WTC11 (cell line): ENCODE measurements around the gene ITFG1. TPM values are rescaled to one million over a fixed set of nuclear protein-coding genes. Genes with fewer than 3 reads are reported as not detected.

Source experiments
- ATAC-seq: fragments of 200-7000 bp; cut with Tn5 transposase; 2 replicates; pipeline ENCODE4 v1.10.0; 2021; ENCODE audit warnings: mild to moderate bottlenecking, moderate library complexity
- CTCF ChIA-PET: fragments of 300-600 bp; sonication (Branson Sonifier 250); formaldehyde crosslinking; loops from one replicate; lab custom pipeline; 2021; ENCODE audit warnings: antibody characterized with exemption; lab: Charles Lee
- POLR2A ChIA-PET: fragments of 350-600 bp; sonication (Branson Sonifier 250); formaldehyde crosslinking; loops from one replicate; lab custom pipeline; 2021; ENCODE audit warnings: antibody characterized with exemption; lab: Charles Lee
- DNase-seq: peaks from one replicate; pipeline ENCODE4 v3.0.0; 2021; ENCODE audit warnings: low spot score
- H3K27ac Mint-ChIP-seq: 2 replicates; pipeline ENCODE4 v1.8.0; 2021; ENCODE audit warnings: mixed read lengths
- H3K27me3 Mint-ChIP-seq: 2 replicates; pipeline ENCODE4 v1.8.0; 2021; ENCODE audit warnings: low read depth, mild to moderate bottlenecking, moderate library complexity, mixed read lengths
- H3K36me3 Mint-ChIP-seq: 2 replicates; pipeline ENCODE4 v1.8.0; 2021; ENCODE audit warnings: mixed read lengths
- H3K4me1 Mint-ChIP-seq: 2 replicates; pipeline ENCODE4 v1.8.0; 2022; ENCODE audit warnings: mixed read lengths
- H3K4me3 Mint-ChIP-seq: 2 replicates; pipeline ENCODE4 v1.8.0; 2021; ENCODE audit warnings: mild to moderate bottlenecking, moderate library complexity, mixed read lengths
- H3K9me3 Mint-ChIP-seq: 2 replicates; pipeline ENCODE4 v1.8.0; 2021; ENCODE audit warnings: mixed read lengths
- ARID4B ChIP-seq: sonication (generic); formaldehyde crosslinking; IDR thresholded peaks from 2 replicates; pipeline ENCODE4 v1.8.0; 2023; ENCODE audit warnings: missing genetic modification reagents, mild to moderate bottlenecking, borderline replicate concordance
- E2F5 ChIP-seq: sonication (generic); formaldehyde crosslinking; IDR thresholded peaks from 2 replicates; pipeline ENCODE4 v1.8.1; 2022; ENCODE audit warnings: mild to moderate bottlenecking, moderate library complexity, missing genetic modification reagents
- ERG ChIP-seq: fragments of 250-450 bp; sonication (Bioruptor Pico); IDR thresholded peaks from 2 replicates; pipeline ENCODE4 v1.8.0; 2021; ENCODE audit warnings: mild to moderate bottlenecking
- ESRRA ChIP-seq: sonication (generic); formaldehyde crosslinking; IDR thresholded peaks from 2 replicates; pipeline ENCODE4 v1.8.1; 2022; ENCODE audit warnings: mild to moderate bottlenecking, missing genetic modification reagents, borderline replicate concordance
- FOXK1 ChIP-seq: sonication (generic); formaldehyde crosslinking; IDR thresholded peaks from 2 replicates; pipeline ENCODE4 v1.8.0; 2022; ENCODE audit warnings: mild to moderate bottlenecking, moderate library complexity, missing genetic modification reagents
- KAT7 ChIP-seq: sonication (generic); formaldehyde crosslinking; IDR thresholded peaks from 2 replicates; pipeline ENCODE4 v1.8.1; 2023; ENCODE audit warnings: missing genetic modification reagents, mild to moderate bottlenecking, borderline replicate concordance
- NR2C2 ChIP-seq: sonication (generic); formaldehyde crosslinking; IDR thresholded peaks from 2 replicates; pipeline ENCODE4 v1.8.0; 2022; ENCODE audit warnings: mild to moderate bottlenecking, missing genetic modification reagents
- TCF7 ChIP-seq: sonication (generic); formaldehyde crosslinking; IDR thresholded peaks from 2 replicates; pipeline ENCODE4 v1.8.0; 2022; ENCODE audit warnings: mild to moderate bottlenecking, low read depth, missing genetic modification reagents, moderate library complexity
- USF2 ChIP-seq: sonication (generic); formaldehyde crosslinking; IDR thresholded peaks from 2 replicates; pipeline ENCODE4 v1.8.1; 2023; ENCODE audit warnings: mild to moderate bottlenecking, missing genetic modification reagents, moderate library complexity
- ZNF396 ChIP-seq: fragments of 250-450 bp; sonication (Bioruptor Pico); IDR thresholded peaks from 2 replicates; pipeline ENCODE4 v1.8.0; 2021; ENCODE audit warnings: mild to moderate bottlenecking, moderate library complexity, borderline replicate concordance
- total RNA-seq: library from RNA; stranded (reverse); gene quantifications from 3 replicates; pipeline ENCODE4 v1.2.3, GENCODE V29; 2021
- TF ChIP-seq, protein P1 (sequence below): fragments of 250-450 bp; sonication (Bioruptor Pico); IDR thresholded peaks from 2 replicates; pipeline ENCODE4 v1.9.0; 2021; ENCODE audit warnings: mild to moderate bottlenecking
- TF ChIP-seq, protein P2 (sequence below): sonication (generic); formaldehyde crosslinking; IDR thresholded peaks from 2 replicates; pipeline ENCODE4 v1.8.0; 2023; ENCODE audit warnings: missing genetic modification reagents
- TF ChIP-seq, protein P3 (sequence below): fragments of 250-450 bp; sonication (Bioruptor Pico); conservative IDR thresholded peaks from 2 replicates; pipeline ENCODE4 v1.9.0; 2021; ENCODE audit warnings: mild to moderate bottlenecking
- TF ChIP-seq, protein P4 (sequence below): sonication (generic); formaldehyde crosslinking; conservative IDR thresholded peaks from 2 replicates; pipeline ENCODE4 v1.8.1; 2022; ENCODE audit warnings: mild to moderate bottlenecking, missing genetic modification reagents
- TF ChIP-seq, protein P5 (sequence below): sonication (generic); formaldehyde crosslinking; conservative IDR thresholded peaks from 2 replicates; pipeline ENCODE4 v1.8.1; 2023; ENCODE audit warnings: mild to moderate bottlenecking, low read depth, missing genetic modification reagents, moderate library complexity
- TF ChIP-seq, protein P6 (sequence below): sonication (generic); formaldehyde crosslinking; IDR thresholded peaks from 2 replicates; pipeline ENCODE4 v1.8.1; 2023; ENCODE audit warnings: mild to moderate bottlenecking, moderate library complexity, missing genetic modification reagents

ITFG1 gene
- total RNA-seq, 1 experiment from 2014 or later, result 21.1 TPM

DNA sequence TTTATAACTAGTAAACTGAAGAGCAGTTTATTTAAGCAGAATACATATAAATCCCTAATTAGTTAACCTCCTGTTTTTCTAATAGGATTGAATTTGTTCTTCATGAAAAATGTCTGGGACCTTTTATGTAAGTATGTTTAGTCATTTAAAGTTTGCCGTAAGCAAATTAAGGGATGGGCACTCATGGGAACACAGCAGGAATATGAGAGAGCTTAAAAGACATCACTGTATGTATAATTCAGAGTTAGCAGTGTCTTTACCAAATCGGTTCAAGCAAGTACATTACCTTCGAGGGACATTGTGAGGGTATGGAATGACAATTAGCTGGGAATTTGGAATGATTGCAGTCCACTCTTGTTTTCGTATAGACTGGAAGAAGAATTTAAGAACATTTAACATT, 299.4 kb downstream of the ITFG1 start:
- no peak overlapping the region for H3K27ac Mint-ChIP-seq
- H3K9me3 Mint-ChIP-seq, result peaks cover 8% of the 10 kb centered on the region
- no peak for ATAC-seq
- CTCF ChIA-PET, result interaction anchor here (4.0 kb wide), 1 partner anchor 18 kb away, joined by 31 read pairs; the partner anchor contains the start of gene NETO2
- H3K36me3 Mint-ChIP-seq, result no peaks in the 10 kb centered on the region
- H3K4me1 Mint-ChIP-seq, result peaks cover 16% of the 10 kb centered on the region
- no peak overlapping the region for H3K4me3 Mint-ChIP-seq
- no peak for DNase-seq
- TF ChIP-seq ARID4B (CRISPR knock-in tag), result no peak
- no peak for TF ChIP-seq USF2 (CRISPR knock-in tag)
- TF ChIP-seq, protein P1, sequence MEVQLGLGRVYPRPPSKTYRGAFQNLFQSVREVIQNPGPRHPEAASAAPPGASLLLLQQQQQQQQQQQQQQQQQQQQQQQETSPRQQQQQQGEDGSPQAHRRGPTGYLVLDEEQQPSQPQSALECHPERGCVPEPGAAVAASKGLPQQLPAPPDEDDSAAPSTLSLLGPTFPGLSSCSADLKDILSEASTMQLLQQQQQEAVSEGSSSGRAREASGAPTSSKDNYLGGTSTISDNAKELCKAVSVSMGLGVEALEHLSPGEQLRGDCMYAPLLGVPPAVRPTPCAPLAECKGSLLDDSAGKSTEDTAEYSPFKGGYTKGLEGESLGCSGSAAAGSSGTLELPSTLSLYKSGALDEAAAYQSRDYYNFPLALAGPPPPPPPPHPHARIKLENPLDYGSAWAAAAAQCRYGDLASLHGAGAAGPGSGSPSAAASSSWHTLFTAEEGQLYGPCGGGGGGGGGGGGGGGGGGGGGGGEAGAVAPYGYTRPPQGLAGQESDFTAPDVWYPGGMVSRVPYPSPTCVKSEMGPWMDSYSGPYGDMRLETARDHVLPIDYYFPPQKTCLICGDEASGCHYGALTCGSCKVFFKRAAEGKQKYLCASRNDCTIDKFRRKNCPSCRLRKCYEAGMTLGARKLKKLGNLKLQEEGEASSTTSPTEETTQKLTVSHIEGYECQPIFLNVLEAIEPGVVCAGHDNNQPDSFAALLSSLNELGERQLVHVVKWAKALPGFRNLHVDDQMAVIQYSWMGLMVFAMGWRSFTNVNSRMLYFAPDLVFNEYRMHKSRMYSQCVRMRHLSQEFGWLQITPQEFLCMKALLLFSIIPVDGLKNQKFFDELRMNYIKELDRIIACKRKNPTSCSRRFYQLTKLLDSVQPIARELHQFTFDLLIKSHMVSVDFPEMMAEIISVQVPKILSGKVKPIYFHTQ (CRISPR knock-in tag), result no peak
- no peak for TF ChIP-seq ERG (CRISPR knock-in tag)
- TF ChIP-seq FOXK1 (CRISPR knock-in tag), result no peak
- TF ChIP-seq E2F5, result no peak
- TF ChIP-seq, protein P2, sequence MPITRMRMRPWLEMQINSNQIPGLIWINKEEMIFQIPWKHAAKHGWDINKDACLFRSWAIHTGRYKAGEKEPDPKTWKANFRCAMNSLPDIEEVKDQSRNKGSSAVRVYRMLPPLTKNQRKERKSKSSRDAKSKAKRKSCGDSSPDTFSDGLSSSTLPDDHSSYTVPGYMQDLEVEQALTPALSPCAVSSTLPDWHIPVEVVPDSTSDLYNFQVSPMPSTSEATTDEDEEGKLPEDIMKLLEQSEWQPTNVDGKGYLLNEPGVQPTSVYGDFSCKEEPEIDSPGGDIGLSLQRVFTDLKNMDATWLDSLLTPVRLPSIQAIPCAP (CRISPR knock-in tag), result no peak
- no peak for TF ChIP-seq NR2C2 (CRISPR knock-in tag)
- no peak for TF ChIP-seq ESRRA
- TF ChIP-seq, protein P3, sequence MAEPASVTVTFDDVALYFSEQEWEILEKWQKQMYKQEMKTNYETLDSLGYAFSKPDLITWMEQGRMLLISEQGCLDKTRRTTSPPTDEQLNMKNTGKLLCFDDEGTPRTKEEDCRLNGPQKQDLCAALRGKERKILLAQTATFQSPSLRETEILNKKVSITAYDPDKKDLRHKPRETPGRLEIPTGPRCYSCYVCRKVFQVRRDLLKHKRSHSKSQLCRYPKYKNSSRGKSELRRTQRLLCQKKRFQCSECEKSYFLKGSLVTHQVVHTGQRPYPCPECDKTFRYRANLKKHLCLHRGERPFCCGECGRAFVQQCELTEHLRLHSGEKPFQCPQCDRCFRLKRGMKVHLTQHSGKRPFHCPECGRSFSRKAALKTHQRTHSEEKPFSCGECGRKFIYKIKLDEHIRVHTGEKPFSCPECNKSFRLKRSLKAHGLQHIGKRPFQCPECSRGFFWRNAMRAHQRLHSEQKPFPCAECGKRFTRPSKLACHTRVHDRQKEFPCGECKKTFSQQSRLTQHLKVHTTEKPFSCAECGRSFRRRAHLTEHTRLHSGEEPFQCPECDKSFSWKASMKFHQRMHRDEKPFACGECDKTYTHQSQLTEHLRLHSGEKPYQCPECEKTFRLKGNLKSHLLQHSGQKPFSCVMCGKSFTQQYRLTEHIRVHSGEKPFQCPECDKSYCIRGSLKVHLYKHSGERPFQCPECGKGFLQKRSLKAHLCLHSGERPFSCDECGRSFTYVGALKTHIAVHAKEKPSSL (CRISPR knock-in tag), result no peak
- TF ChIP-seq, protein P4, sequence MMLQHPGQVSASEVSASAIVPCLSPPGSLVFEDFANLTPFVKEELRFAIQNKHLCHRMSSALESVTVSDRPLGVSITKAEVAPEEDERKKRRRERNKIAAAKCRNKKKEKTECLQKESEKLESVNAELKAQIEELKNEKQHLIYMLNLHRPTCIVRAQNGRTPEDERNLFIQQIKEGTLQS (CRISPR knock-in tag), result no peak
- TF ChIP-seq, protein P5, sequence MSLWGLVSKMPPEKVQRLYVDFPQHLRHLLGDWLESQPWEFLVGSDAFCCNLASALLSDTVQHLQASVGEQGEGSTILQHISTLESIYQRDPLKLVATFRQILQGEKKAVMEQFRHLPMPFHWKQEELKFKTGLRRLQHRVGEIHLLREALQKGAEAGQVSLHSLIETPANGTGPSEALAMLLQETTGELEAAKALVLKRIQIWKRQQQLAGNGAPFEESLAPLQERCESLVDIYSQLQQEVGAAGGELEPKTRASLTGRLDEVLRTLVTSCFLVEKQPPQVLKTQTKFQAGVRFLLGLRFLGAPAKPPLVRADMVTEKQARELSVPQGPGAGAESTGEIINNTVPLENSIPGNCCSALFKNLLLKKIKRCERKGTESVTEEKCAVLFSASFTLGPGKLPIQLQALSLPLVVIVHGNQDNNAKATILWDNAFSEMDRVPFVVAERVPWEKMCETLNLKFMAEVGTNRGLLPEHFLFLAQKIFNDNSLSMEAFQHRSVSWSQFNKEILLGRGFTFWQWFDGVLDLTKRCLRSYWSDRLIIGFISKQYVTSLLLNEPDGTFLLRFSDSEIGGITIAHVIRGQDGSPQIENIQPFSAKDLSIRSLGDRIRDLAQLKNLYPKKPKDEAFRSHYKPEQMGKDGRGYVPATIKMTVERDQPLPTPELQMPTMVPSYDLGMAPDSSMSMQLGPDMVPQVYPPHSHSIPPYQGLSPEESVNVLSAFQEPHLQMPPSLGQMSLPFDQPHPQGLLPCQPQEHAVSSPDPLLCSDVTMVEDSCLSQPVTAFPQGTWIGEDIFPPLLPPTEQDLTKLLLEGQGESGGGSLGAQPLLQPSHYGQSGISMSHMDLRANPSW, result no peak
- TF ChIP-seq, protein P6, sequence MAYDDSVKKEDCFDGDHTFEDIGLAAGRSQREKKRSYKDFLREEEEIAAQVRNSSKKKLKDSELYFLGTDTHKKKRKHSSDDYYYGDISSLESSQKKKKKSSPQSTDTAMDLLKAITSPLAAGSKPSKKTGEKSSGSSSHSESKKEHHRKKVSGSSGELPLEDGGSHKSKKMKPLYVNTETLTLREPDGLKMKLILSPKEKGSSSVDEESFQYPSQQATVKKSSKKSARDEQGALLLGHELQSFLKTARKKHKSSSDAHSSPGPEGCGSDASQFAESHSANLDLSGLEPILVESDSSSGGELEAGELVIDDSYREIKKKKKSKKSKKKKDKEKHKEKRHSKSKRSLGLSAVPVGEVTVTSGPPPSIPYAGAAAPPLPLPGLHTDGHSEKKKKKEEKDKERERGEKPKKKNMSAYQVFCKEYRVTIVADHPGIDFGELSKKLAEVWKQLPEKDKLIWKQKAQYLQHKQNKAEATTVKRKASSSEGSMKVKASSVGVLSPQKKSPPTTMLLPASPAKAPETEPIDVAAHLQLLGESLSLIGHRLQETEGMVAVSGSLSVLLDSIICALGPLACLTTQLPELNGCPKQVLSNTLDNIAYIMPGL (CRISPR knock-in tag), result no peak
- no peak for TF ChIP-seq TCF7 (CRISPR knock-in tag)
- TF ChIP-seq ZNF396 (CRISPR knock-in tag), result no peak
- TF ChIP-seq KAT7, result no peak
- TF ChIP-seq, all 79 proteins: peak for 0
- no peaks in the 10 kb centered on the region for H3K27me3 Mint-ChIP-seq
- POLR2A ChIA-PET, result no interaction called here
